ENCODE data around the gene ANAPC10.
"Not testable (repeated sequence)": the region's sequence is repeated elsewhere in the genome, so short reads cannot be mapped to it uniquely, and the experiment has no call there.

The ANAPC10 gene

DNA sequence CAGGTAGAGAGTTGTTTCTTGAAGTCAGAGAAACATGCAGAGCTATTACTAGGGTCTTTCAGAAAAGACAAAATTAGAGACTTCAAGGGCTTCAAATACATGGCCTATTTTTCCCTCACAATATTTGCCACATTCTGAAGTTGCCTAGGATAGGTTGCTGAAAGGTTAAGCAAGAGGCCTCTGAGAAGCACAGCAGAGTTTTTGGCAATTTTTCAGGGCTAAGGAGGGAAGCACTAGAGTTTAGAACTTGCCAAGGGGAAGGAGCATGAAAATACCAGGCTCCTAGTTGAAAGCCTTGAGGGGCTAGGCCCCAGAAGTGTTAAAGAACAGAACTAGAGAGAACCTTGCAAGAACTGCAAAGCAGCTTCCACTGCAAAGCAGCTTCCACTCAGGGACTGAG is 86.4 kb downstream of the ANAPC10 start:
- H3K4me1 ChIP-seq (ENCODE audit: insufficient read depth, low read length), result peaks cover 9% of the 10 kb centered on the region; the same call in 1 of the 2 replicates
- H3K36me3 ChIP-seq (ENCODE audit: insufficient read depth, low read length), result no peaks in the 10 kb centered on the region
- H3K9me3 ChIP-seq (ENCODE audit: control insufficient read depth, insufficient read depth, low read length), result no peaks in the 10 kb centered on the region
- H3K9ac ChIP-seq (ENCODE audit: low read depth, low read length), result no peak overlapping the region

DNA sequence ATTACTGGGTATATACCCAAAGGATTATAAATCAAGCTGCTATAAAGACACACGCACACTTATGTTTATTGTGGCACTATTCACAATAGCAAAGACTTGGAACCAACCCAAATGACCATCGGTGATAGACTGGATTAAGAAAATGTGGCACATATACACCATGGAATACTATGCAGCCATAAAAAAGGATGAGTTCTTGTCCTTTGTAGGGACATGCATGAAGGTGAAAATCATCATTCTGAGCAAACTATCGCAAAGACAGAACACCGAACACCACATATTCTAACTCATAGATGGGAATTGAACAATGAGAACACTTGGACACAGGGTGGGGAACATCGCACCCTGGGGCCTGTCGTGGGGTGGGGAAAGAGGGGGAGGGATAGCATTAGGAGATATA is 87.7 kb downstream of the ANAPC10 start:
- H3K4me1 ChIP-seq (ENCODE audit: insufficient read depth, low read length); H3K9ac ChIP-seq (ENCODE audit: low read depth, low read length); H3K36me3 ChIP-seq (ENCODE audit: insufficient read depth, low read length); H3K9me3 ChIP-seq (ENCODE audit: control insufficient read depth, insufficient read depth, low read length): not testable (repeated sequence)

DNA sequence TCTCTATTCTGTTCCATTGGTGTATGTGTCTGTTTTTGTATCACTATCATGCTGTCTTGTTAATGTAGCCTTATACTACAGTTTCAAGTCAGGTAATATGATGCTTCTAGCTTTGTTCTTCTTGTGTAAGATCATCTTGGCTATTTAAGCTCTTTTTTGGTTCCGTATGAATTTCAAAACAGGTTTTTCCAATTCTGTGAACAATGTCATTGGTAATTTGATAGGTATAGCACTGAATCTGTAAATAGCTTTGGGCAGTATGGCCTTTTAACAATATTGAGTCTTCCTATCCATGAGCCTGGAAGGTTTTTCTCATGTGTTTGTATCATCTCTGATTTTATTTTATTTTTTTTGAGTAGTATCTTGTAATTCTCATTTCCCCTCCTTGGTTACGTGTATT is 94.3 kb downstream of the ANAPC10 start:
- Histone ChIP-seq H3K9ac (ENCODE audit: low read depth, low read length) (no peak overlapping the region), H3K4me1 (ENCODE audit: insufficient read depth, low read length) (no peaks in the 10 kb centered on the region), H3K36me3 (ENCODE audit: insufficient read depth, low read length) (no peaks in the 10 kb centered on the region), H3K9me3 (ENCODE audit: control insufficient read depth, insufficient read depth, low read length) (no peaks in the 10 kb centered on the region)

DNA sequence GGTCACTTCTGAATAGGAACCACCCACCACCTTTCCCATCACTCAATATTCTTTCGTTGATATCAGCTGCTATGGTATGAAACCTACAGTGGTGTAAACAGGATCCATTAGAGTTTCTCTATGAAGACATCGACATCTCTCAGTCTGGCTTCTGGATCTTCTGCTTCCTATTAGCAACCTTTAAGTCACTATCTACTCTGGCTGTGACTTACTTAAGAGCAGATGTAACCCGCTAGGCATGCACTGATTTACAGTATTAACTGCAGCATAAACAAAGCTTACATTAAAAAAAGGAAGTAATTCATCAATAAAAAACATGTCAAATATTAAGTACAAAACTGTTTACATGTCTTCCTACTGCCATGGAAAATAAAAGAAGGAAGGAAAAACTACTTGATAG is 96.4 kb downstream of the ANAPC10 start:
- Histone ChIP-seq H3K9me3 (ENCODE audit: control insufficient read depth, insufficient read depth, low read length) (no peaks in the 10 kb centered on the region), H3K4me1 (ENCODE audit: insufficient read depth, low read length) (no peaks in the 10 kb centered on the region), H3K36me3 (ENCODE audit: insufficient read depth, low read length) (no peaks in the 10 kb centered on the region), H3K9ac (ENCODE audit: low read depth, low read length) (no peak overlapping the region)

DNA sequence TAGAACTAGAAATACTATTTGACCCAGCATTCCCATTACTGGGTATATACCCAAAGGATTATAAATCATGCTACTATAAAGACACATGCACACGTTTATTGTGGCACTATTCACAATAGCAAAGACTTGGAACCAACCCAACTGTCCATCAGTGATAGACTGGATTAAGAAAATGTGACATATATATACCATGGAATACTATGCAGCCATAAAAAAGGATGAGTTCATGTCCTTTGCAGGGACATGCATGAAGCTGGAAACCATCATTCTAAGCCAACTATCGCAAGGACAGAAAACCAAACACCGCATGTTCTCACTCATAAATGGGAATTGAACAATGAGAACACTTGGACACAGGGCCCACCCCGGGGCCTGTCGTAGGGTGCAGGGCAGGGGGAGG is 97.3 kb downstream of the ANAPC10 start:
- not testable (repeated sequence) for H3K36me3 ChIP-seq (ENCODE audit: insufficient read depth, low read length); H3K4me1 ChIP-seq (ENCODE audit: insufficient read depth, low read length); H3K9ac ChIP-seq (ENCODE audit: low read depth, low read length); H3K9me3 ChIP-seq (ENCODE audit: control insufficient read depth, insufficient read depth, low read length)

DNA sequence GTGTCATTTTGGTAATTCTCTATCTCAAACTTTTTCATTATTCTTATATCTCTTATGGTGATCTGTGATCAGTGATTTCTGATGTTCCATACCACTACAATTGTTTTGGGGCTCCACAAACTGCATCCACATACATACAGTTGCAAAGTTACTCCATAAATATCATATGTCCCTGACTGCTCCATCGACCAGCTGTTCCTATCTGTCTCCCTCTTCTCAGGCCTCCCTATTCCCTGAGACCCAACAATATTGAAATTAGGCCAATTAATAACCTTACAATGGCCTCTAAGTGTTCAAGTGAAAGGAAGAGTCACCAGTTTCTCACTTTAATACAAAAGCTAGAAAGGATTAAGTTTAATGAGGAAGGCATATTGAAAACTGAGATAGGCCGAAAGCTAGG is 108.7 kb downstream of the ANAPC10 start:
- H3K36me3 ChIP-seq (ENCODE audit: insufficient read depth, low read length), result no peaks in the 10 kb centered on the region
- H3K9ac ChIP-seq (ENCODE audit: low read depth, low read length), result no peak overlapping the region
- H3K4me1 ChIP-seq (ENCODE audit: insufficient read depth, low read length), result no peaks in the 10 kb centered on the region

DNA sequence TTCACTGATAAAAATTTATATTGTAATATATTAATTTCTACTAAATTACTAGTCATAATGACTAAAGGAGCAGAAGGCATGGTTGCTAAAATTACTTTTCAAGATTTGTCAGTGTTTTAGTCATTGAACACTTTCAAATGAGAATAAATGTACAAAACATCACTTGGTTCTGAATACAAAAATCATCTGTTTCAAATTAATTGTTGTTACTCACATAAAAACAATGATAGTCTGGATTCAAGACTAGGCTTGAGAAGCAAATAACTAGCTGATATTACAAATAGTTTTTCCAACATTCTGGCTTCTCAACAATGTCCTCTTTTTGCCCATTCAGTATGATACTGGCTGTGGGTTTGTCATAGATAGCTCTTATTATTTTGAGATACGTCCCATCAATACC is 112.5 kb downstream of the ANAPC10 start:
- no peaks in the 10 kb centered on the region for H3K9me3 ChIP-seq (ENCODE audit: control insufficient read depth, insufficient read depth, low read length)
- H3K9ac ChIP-seq (ENCODE audit: low read depth, low read length), result no peak overlapping the region
- H3K4me1 ChIP-seq (ENCODE audit: insufficient read depth, low read length), result no peaks in the 10 kb centered on the region
- no peaks in the 10 kb centered on the region for H3K36me3 ChIP-seq (ENCODE audit: insufficient read depth, low read length)

More for the DNA sequence above, 108.7 kb downstream of the ANAPC10 start:
- no peaks in the 10 kb centered on the region for H3K9me3 ChIP-seq (ENCODE audit: control insufficient read depth, insufficient read depth, low read length)

DNA sequence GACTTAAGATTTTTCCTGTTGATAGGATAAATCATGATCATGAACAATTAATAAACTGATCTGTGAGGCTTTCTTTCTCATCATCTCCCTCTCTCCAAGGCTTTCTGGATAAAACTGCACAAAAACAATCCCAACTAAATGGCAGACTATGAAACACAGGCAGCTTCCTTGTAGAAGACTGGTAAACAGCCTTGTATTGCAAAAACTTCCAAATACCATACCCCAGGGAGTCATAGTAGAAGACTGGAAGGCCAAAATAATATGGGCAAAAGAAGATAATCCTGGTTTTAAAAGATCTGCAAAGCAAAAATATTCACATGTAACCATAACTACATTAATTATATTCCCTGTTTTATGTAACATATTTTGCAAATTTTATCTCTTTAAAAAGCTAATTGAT is 113.0 kb downstream of the ANAPC10 start:
- no peaks in the 10 kb centered on the region for H3K9me3 ChIP-seq (ENCODE audit: control insufficient read depth, insufficient read depth, low read length)
- no peaks in the 10 kb centered on the region for H3K36me3 ChIP-seq (ENCODE audit: insufficient read depth, low read length)
- no peak overlapping the region for H3K9ac ChIP-seq (ENCODE audit: low read depth, low read length)
- no peaks in the 10 kb centered on the region for H3K4me1 ChIP-seq (ENCODE audit: insufficient read depth, low read length)

DNA sequence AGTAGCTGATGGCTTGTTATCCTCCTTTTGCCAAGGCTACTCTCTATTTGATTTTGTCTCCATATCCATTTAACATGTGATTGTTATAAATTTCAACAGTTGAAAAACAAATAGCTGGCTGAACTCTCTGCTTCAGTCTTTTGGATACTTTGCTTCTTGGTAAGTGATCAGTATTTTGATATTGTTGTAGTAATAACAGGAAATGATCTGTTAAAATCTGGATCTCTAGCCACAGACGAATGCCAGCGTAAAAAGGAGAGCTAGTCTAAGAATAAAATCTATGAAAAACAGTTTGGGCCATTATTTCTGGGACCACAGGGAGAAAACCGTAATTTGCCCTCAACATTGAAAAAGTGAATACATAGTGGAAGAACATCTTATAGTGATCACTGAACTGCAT is 113.8 kb downstream of the ANAPC10 start:
- no peaks in the 10 kb centered on the region for H3K9me3 ChIP-seq (ENCODE audit: control insufficient read depth, insufficient read depth, low read length)
- no peak overlapping the region for H3K9ac ChIP-seq (ENCODE audit: low read depth, low read length)
- no peaks in the 10 kb centered on the region for H3K4me1 ChIP-seq (ENCODE audit: insufficient read depth, low read length)
- no peaks in the 10 kb centered on the region for H3K36me3 ChIP-seq (ENCODE audit: insufficient read depth, low read length)

DNA sequence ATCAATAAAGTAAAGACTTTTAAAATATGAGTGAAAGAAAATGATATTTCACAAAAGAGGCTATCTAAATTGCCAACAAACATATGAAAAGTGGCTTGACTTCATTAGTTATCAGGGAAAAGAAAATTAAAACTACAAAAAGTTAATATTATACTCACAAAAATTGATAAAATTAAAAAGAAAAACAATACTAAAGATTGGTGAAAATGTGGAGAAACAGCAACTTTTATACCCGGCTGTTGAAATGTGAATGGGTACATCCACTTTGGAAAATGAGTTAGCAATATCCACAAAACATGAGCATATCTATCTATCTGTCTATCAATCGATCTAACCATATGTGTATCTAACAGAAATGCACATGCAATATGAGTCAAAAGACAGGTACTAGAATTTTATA is 122.3 kb downstream of the ANAPC10 start:
- no peaks in the 10 kb centered on the region for H3K36me3 ChIP-seq (ENCODE audit: insufficient read depth, low read length)
- H3K9me3 ChIP-seq (ENCODE audit: control insufficient read depth, insufficient read depth, low read length), result no peaks in the 10 kb centered on the region
- H3K4me1 ChIP-seq (ENCODE audit: insufficient read depth, low read length), result no peaks in the 10 kb centered on the region
- H3K9ac ChIP-seq (ENCODE audit: low read depth, low read length), result no peak overlapping the region

DNA sequence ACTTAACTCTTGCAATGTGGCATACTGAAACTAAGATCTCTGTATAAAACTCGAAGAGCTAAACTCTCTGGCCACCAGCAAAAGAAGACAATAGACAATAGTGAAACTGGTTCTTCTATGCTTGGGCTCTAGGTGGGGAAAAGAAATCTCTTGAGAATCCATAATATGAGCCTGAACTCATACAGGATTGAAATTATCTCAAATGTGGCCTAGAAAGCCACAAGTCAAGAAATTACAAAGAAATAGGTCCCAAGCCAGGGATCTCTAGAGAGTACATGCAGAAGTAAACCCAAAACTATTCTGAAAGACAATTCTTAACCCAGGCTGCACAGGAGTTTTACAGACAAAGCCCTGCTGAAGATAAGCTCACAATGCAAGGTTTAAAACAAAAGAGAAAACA is 127.4 kb downstream of the ANAPC10 start:
- no peak overlapping the region for H3K9ac ChIP-seq (ENCODE audit: low read depth, low read length)
- H3K36me3 ChIP-seq (ENCODE audit: insufficient read depth, low read length), result no peaks in the 10 kb centered on the region
- no peaks in the 10 kb centered on the region for H3K9me3 ChIP-seq (ENCODE audit: control insufficient read depth, insufficient read depth, low read length)
- H3K4me1 ChIP-seq (ENCODE audit: insufficient read depth, low read length), result no peaks in the 10 kb centered on the region

DNA sequence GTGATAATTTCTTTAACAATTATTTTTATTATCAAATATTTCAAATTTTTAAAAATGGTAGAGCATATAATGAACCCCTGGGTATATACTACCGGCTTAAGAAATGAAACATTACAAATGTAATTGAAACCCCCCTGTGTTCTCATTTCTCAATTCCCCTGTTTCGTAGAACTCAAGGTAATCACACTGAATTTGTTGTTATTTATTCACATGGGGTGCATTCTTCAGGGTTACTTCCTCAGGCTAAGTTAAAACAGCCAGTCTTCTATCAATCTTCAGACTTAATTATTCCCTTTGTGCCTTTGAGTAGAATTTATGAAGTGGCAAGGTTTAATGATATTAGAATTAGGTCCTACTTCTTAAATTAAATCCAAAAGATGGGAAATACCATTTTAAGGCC is 128.2 kb downstream of the ANAPC10 start:
- H3K4me1 ChIP-seq (ENCODE audit: insufficient read depth, low read length), result no peaks in the 10 kb centered on the region
- no peaks in the 10 kb centered on the region for H3K9me3 ChIP-seq (ENCODE audit: control insufficient read depth, insufficient read depth, low read length)
- H3K36me3 ChIP-seq (ENCODE audit: insufficient read depth, low read length), result no peaks in the 10 kb centered on the region
- no peak overlapping the region for H3K9ac ChIP-seq (ENCODE audit: low read depth, low read length)

DNA sequence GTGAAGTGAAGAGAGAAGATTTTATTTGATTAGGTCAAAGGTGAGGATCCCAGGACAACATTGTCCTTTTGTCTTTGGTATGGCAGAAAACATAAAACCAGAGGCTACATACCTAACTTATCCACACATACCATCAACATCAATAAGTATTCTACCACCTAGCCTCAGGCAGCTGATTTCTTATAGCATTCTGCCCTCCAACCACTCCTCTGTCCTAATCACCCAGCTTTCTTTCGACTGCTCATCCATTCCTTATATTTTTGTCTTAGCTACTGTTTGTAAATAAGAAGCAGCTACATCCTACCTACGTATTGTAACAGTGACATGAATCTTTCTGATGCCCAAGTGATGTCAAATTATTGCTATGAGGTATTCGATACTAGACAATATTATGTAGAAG is 129.4 kb downstream of the ANAPC10 start:
- Histone ChIP-seq H3K36me3 (ENCODE audit: insufficient read depth, low read length) (no peaks in the 10 kb centered on the region), H3K9ac (ENCODE audit: low read depth, low read length) (no peak overlapping the region), H3K9me3 (ENCODE audit: control insufficient read depth, insufficient read depth, low read length) (no peaks in the 10 kb centered on the region), H3K4me1 (ENCODE audit: insufficient read depth, low read length) (no peaks in the 10 kb centered on the region)

DNA sequence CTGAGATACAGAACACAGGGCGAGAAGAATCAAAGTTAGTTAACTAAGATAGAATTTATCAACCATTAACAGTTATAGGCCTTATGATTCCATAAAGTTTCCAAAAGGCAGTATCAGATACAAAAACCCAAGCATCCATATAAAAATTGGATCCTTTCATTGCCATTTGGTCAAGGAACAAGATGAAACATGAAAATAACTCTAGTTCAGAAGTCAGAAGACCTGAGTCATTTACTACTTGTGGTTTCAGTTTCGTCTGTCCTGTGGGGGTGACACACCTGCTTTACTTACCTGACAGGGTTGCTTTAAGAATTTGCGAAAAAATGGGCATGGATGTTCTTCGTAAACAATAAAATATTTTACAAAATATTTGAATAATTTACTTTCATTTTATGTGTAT is 130.8 kb downstream of the ANAPC10 start:
- H3K9ac ChIP-seq (ENCODE audit: low read depth, low read length), result no peak overlapping the region
- H3K36me3 ChIP-seq (ENCODE audit: insufficient read depth, low read length), result no peaks in the 10 kb centered on the region
- no peaks in the 10 kb centered on the region for H3K4me1 ChIP-seq (ENCODE audit: insufficient read depth, low read length)
- H3K9me3 ChIP-seq (ENCODE audit: control insufficient read depth, insufficient read depth, low read length), result no peaks in the 10 kb centered on the region

DNA sequence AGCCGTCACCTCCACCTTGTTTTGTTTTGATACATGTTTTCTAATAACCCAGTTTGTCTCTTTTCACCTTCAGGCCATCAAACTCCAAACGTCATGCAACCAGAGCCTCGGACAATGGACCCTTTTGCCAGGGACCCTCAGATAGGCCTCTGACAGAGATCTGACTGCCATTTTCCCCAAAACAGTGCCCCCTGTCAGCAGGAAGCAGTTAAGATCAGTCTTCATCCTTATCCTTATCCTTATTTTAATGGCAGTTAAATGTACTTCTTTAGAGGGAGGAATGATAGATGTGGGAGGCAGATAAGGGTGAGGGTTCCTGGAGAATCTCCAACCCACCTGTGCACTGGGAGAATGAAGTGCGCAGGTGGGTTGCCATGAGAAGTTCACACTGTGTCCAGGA is 135.7 kb downstream of the ANAPC10 start:
- Histone ChIP-seq H3K36me3 (ENCODE audit: insufficient read depth, low read length) (no peaks in the 10 kb centered on the region), H3K9me3 (ENCODE audit: control insufficient read depth, insufficient read depth, low read length) (no peaks in the 10 kb centered on the region; the same call in 1 of the 2 replicates), H3K9ac (ENCODE audit: low read depth, low read length) (no peak overlapping the region), H3K4me1 (ENCODE audit: insufficient read depth, low read length) (no peaks in the 10 kb centered on the region)

DNA sequence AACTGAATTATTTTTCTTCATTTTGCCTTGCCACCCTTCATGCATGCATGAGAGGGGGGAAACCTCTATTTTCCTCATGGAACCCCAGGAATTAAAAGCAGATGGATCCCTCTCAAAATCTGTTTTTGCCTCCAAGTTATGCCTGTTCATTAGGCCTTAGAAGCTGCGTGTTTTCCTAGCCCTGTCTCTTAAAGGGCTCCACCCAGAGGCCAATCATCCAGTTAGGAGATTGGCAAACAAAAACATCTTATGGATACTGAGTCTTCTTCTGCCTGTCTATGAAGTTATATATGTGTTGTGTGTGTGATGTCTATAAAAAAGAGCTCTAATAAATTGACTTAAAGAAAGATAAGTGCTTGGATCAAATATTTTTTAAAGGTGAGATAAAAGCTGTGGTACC is 142.9 kb downstream of the ANAPC10 start:
- H3K36me3 ChIP-seq (ENCODE audit: insufficient read depth, low read length), result 0 out of 2 replicates have a peak, but pooled peaks cover 2% of the 10 kb centered on the region
- H3K4me1 ChIP-seq (ENCODE audit: insufficient read depth, low read length), result no peaks in the 10 kb centered on the region
- peaks cover 10% of the 10 kb centered on the region for H3K9me3 ChIP-seq (ENCODE audit: control insufficient read depth, insufficient read depth, low read length)
- H3K9ac ChIP-seq (ENCODE audit: low read depth, low read length), result no peak overlapping the region
